Measurements from ENCODE around the gene C1QTNF8. TPM values are rescaled to one million over a fixed set of nuclear protein-coding genes. Genes with fewer than 3 reads are reported as not detected.
"Not testable (repeated sequence)": the region's sequence is repeated elsewhere in the genome, so short reads cannot be mapped to it uniquely, and the experiment has no call there.

Gene C1QTNF8
- total and polyA plus RNA-seq, 4 donors, result 0.08 to 0.74 TPM; not detected in 2

- ATAC-seq (ENCODE audit: insufficient read depth, low FRiP score), result no peak
- WGBS, 2 donors, result 63 to 69% methylated on average over 40 of the region's 40 CpGs
- H3K36me3 ChIP-seq (ENCODE audit: control insufficient read depth in 4 of 4, insufficient read depth in 4 of 4, low read length in 4 of 4), result no peaks in the 10 kb centered on the region
- no peak for TF ChIP-seq CTCF (IDR thresholded peaks at IDR 0.05; ENCODE audit: control extremely low read depth, extremely low read depth)
- no peak overlapping the region for H3K27ac ChIP-seq (ENCODE audit: low read depth in 1 of 2, low read length in 1 of 2)
- H3K4me3 ChIP-seq, result no peak overlapping the region
- H3K4me1 ChIP-seq (ENCODE audit: control insufficient read depth in 5 of 5, insufficient read depth in 5 of 5, low read length in 5 of 5), result peaks cover 0 to 19% (median 11%) of the 10 kb centered on the region in 5 donors
- peaks cover 0 to 25% (median 5%) of the 10 kb centered on the region in 4 donors for H3K9me3 ChIP-seq (ENCODE audit: control insufficient read depth in 4 of 4, insufficient read depth in 3 of 4, low read length in 3 of 4)
- DNase-seq, result no peak
- no peak overlapping the region for H3K9ac ChIP-seq (ENCODE audit: insufficient read depth in 1 of 2, low read length in 2 of 2)
- H3K27me3 ChIP-seq (ENCODE audit: control insufficient read depth in 3 of 3, insufficient read depth in 3 of 3, low read length in 2 of 3), result peaks cover 0 to 14% (median 3%) of the 10 kb centered on the region in 3 donors
These were observed 7.5 kb downstream of the C1QTNF8 start for GRCh38 chr16:1088295-1089170.

- WGBS, 2 donors, result 87 to 89% methylated on average over 10 of the region's 10 CpGs
- not testable (repeated sequence) for ATAC-seq (ENCODE audit: insufficient read depth, low FRiP score); H3K27ac ChIP-seq (ENCODE audit: low read depth in 1 of 2, low read length in 1 of 2); DNase-seq; H3K9ac ChIP-seq (ENCODE audit: insufficient read depth in 1 of 2, low read length in 2 of 2); H3K36me3 ChIP-seq (ENCODE audit: control insufficient read depth in 4 of 4, insufficient read depth in 4 of 4, low read length in 4 of 4); H3K4me3 ChIP-seq
- H3K4me1 ChIP-seq (ENCODE audit: control insufficient read depth in 5 of 5, insufficient read depth in 5 of 5, low read length in 5 of 5), result peaks cover 0 to 19% (median 11%) of the 10 kb centered on the region in 5 donors
- peaks cover 3 to 25% (median 5%) of the 10 kb centered on the region in 3 donors for H3K27me3 ChIP-seq (ENCODE audit: control insufficient read depth in 3 of 3, insufficient read depth in 3 of 3, low read length in 2 of 3)
- peaks cover 0 to 27% (median 5%) of the 10 kb centered on the region in 4 donors for H3K9me3 ChIP-seq (ENCODE audit: control insufficient read depth in 4 of 4, insufficient read depth in 3 of 4, low read length in 3 of 4)
These were observed 9.6 kb downstream of the C1QTNF8 start for GRCh38 chr16:1086443-1086842.

GRCh38 chr16:1084971-1085370 is 11.1 kb downstream of the C1QTNF8 start:
- peaks cover 0 to 12% (median 6%) of the 10 kb centered on the region in 5 donors for H3K4me1 ChIP-seq (ENCODE audit: control insufficient read depth in 5 of 5, insufficient read depth in 5 of 5, low read length in 5 of 5)
- TF ChIP-seq CTCF (IDR thresholded peaks at IDR 0.05; ENCODE audit: control extremely low read depth, extremely low read depth), result no peak
- WGBS, 2 donors, result 86 to 88% methylated on average over 6 of the region's 6 CpGs
- H3K27me3 ChIP-seq (ENCODE audit: control insufficient read depth in 3 of 3, insufficient read depth in 3 of 3, low read length in 2 of 3), result peaks cover 3 to 24% (median 5%) of the 10 kb centered on the region in 3 donors
- no peaks in the 10 kb centered on the region for H3K36me3 ChIP-seq (ENCODE audit: control insufficient read depth in 4 of 4, insufficient read depth in 4 of 4, low read length in 4 of 4)
- H3K9ac ChIP-seq (ENCODE audit: insufficient read depth in 1 of 2, low read length in 2 of 2), result no peak overlapping the region
- peaks cover 0 to 27% (median 5%) of the 10 kb centered on the region in 4 donors for H3K9me3 ChIP-seq (ENCODE audit: control insufficient read depth in 4 of 4, insufficient read depth in 3 of 4, low read length in 3 of 4)
- ATAC-seq (ENCODE audit: insufficient read depth, low FRiP score) (no peak), DNase-seq (no peak)
- H3K4me3 ChIP-seq, result no peak overlapping the region
- H3K27ac ChIP-seq (ENCODE audit: low read depth in 1 of 2, low read length in 1 of 2), result no peak overlapping the region

- Histone ChIP-seq H3K27ac (ENCODE audit: low read depth in 1 of 2, low read length in 1 of 2) (no peak overlapping the region), H3K36me3 (ENCODE audit: control insufficient read depth in 4 of 4, insufficient read depth in 4 of 4, low read length in 4 of 4) (no peaks in the 10 kb centered on the region), H3K9ac (ENCODE audit: insufficient read depth in 1 of 2, low read length in 2 of 2) (no peak overlapping the region), H3K27me3 (ENCODE audit: control insufficient read depth in 3 of 3, insufficient read depth in 3 of 3, low read length in 2 of 3) (peaks cover 3 to 24% (median 5%) of the 10 kb centered on the region in 3 donors), H3K9me3 (ENCODE audit: control insufficient read depth in 4 of 4, insufficient read depth in 3 of 4, low read length in 3 of 4) (peaks cover 0 to 27% (median 5%) of the 10 kb centered on the region in 4 donors), H3K4me3 (no peak overlapping the region), H3K4me1 (ENCODE audit: control insufficient read depth in 5 of 5, insufficient read depth in 5 of 5, low read length in 5 of 5) (peaks cover 0 to 6% (median 0%) of the 10 kb centered on the region in 5 donors)
- DNase-seq (no peak), ATAC-seq (ENCODE audit: insufficient read depth, low FRiP score) (no peak)
- TF ChIP-seq CTCF (IDR thresholded peaks at IDR 0.05; ENCODE audit: control extremely low read depth, extremely low read depth), result no peak
- WGBS, 2 donors, result 54 to 57% methylated on average over 34 of the region's 34 CpGs
These were observed 12.9 kb downstream of the C1QTNF8 start for GRCh38 chr16:1082952-1083675.
